Mucosa of descending colon (tissue), 3 donors: ENCODE results near the gene ZRANB2. TPM values are rescaled to one million over a fixed set of nuclear protein-coding genes. Genes with fewer than 3 reads are reported as not detected.

Experiments used
- ATAC-seq: fragments of 200-7000 bp; cut with Tn5 transposase; one replicate; pipeline ENCODE4 v1.9.1; 2020; ENCODE audit warnings: mild to moderate bottlenecking, moderate library complexity
- DNase-seq, 3 donors: peaks; one replicate each; pipeline ENCODE4 v3.0.0-alpha.2; 2020
- H3K36me3 ChIP-seq: fragments of 200-600 bp; one replicate; pipeline ENCODE4 v1.8.0; 2021; ENCODE audit warnings: low read depth, mild to moderate bottlenecking
- H3K4me1 ChIP-seq: fragments of 200-600 bp; one replicate; pipeline ENCODE4 v1.8.0; 2021; ENCODE audit warnings: low read depth, mild to moderate bottlenecking
- H3K4me3 ChIP-seq: fragments of 200-600 bp; one replicate; pipeline ENCODE4 v1.8.0; 2021; ENCODE audit warnings: mild to moderate bottlenecking
- H3K9me3 ChIP-seq: fragments of 200-600 bp; one replicate; pipeline ENCODE4 v1.8.0; 2021; ENCODE audit warnings: mild to moderate bottlenecking
- intact Hi-C, 2 donors: fragments of 100-400 bp; cut with DNase I in 1 of 2; cut with micrococcal nuclease in 1 of 2; formaldehyde crosslinking; loops; one replicate each; pipeline versions ENCODE4 v1.11.0 to v1.11.1; 2022; cut with DNase I, micrococcal nuclease
- total RNA-seq, 3 donors: library from RNA; stranded (reverse); fragmentation: NEBNext Ultra II Directional in 2 of 3; extraction: Animal tissue kit (Norgen Biotek cat#: 25700) in 2 of 3; gene quantifications; one replicate each; pipeline versions ENCODE4 v1.2.1 to v1.2.4, GENCODE V29; 2021 to 2023
- TF ChIP-seq, protein P1 (sequence below): fragments of 200-600 bp; IDR thresholded peaks from one replicate; pipeline ENCODE4 v1.8.0; 2022; ENCODE audit warnings: antibody characterized with exemption, mild to moderate bottlenecking
- donor health status: DM: no; HTN: no; CAD: no; lungs with moderate emphysema.
- donor health status: DM: no; HTN: no; CAD: no.
- donor health status: DM: no; HTN: yes; CAD: no.

ZRANB2 gene
- total RNA-seq, 3 donors from 2014 or later = 74.8 to 108 (median 94.9) TPM

DNA sequence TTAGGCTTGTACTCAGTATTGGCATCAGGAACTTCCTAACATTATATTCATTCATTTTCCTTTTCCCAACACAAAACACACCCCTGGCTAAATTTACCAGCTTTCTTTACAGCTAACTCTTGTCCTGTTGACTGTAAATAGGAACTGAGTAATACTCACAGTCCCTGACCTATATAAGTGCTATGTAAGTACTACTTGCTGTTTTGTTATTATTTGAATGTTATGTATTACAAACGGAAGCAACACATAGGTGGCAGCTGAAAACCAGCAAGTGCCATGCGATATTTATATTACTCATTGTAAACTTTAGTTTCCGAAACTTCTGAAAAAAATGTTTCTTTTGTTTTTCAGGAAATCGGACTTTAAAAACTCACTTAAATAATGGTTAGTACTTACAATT lies 54.7 kb downstream of the ZRANB2 start:
- intact Hi-C loops = no loop called here
- DNase-seq (no peak), ATAC-seq (no peak)
- H3K4me1 ChIP-seq = no peaks in the 10 kb centered on the region
- no peaks in the 10 kb centered on the region for H3K36me3 ChIP-seq
- TF ChIP-seq, protein P1, sequence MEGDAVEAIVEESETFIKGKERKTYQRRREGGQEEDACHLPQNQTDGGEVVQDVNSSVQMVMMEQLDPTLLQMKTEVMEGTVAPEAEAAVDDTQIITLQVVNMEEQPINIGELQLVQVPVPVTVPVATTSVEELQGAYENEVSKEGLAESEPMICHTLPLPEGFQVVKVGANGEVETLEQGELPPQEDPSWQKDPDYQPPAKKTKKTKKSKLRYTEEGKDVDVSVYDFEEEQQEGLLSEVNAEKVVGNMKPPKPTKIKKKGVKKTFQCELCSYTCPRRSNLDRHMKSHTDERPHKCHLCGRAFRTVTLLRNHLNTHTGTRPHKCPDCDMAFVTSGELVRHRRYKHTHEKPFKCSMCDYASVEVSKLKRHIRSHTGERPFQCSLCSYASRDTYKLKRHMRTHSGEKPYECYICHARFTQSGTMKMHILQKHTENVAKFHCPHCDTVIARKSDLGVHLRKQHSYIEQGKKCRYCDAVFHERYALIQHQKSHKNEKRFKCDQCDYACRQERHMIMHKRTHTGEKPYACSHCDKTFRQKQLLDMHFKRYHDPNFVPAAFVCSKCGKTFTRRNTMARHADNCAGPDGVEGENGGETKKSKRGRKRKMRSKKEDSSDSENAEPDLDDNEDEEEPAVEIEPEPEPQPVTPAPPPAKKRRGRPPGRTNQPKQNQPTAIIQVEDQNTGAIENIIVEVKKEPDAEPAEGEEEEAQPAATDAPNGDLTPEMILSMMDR = no peak
- no peaks in the 10 kb centered on the region for H3K9me3 ChIP-seq
- H3K4me3 ChIP-seq = no peak overlapping the region

DNA sequence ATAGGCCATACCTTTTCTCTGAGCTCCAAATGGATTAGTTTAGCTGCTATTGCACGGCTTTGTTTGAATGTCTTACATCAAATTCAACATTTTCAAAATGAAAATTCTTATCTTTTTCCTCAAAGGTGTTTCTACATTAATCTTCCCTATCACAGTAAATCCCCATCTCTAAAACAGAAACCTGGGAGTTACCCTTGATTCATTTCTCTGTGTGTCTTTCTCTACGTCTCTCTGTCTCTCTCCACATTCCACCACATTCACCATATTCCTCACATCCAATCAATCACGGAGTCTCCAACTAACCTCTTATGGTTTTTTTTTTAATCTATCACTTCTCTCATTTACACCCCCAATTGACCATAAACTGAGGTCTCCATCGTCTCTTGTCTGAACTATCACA lies 57.3 kb downstream of the ZRANB2 start:
- H3K9me3 ChIP-seq = no peaks in the 10 kb centered on the region
- DNase-seq = no peak
- H3K4me1 ChIP-seq = no peaks in the 10 kb centered on the region
- no peaks in the 10 kb centered on the region for H3K36me3 ChIP-seq
- ATAC-seq = no peak
- H3K4me3 ChIP-seq = no peak overlapping the region
- TF ChIP-seq, protein P1 = no peak
- intact Hi-C loops = no loop called here

DNA sequence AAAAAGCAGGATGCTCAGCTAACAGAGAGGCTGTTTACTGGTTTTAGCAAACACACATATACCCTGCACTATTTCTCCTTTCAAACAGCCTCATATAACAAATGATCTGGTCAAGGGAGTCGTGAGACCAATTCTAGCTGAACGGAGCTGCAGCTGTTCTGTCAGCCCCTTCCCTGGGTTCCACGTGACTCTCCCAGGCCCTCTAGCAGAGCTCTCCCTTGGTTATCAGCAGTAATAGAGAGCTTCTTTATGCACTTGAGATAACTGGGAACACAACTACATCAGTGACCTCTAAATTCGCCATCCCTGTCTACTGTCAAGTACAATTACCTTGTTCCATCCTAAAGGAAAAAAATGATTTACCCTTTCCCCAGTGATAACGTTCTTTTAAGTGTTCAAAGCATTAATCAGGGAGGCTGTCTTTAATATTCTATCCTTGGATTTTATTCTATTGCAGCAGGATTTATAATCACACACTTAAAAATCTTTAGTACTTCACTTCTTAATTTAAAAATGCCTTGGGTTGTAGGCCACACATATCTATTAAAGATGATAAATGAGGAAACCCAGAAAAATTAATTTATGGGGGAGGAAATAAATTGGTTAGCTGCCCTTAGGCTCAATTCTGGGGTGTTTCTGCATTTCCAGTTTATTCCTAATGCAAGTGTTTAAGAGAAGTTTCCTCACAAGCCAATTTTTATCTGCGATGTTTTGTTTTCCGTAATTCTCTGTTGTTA lies 61.4 kb downstream of the ZRANB2 start:
- intact Hi-C loops = no loop called here
- ATAC-seq = no peak
- DNase-seq = no peak

DNA sequence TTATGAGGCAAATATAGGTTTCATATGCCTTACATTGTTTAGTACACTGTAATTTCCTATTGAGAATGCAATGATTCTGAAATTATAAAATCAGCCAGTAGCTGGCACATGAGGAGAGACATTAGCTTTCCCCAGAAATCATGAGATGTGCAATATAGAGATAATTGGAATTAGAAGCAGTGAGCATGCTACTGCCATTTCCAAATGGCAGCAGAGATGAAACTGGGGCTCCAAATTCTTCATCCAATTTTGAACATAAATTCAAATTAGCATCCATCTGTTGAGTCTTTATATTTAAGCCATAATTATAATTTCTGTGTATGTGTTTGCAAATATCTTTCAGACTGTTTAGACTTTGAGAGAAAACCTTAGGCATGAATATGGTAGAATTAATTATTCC lies 62.0 kb downstream of the ZRANB2 start:
- DNase-seq (no peak), ATAC-seq (no peak)
- intact Hi-C loops = no loop called here
- H3K36me3 ChIP-seq = no peaks in the 10 kb centered on the region
- no peaks in the 10 kb centered on the region for H3K9me3 ChIP-seq
- TF ChIP-seq, protein P1 = no peak
- H3K4me1 ChIP-seq = no peaks in the 10 kb centered on the region
- no peak overlapping the region for H3K4me3 ChIP-seq

More for the DNA sequence above, 61.4 kb downstream of the ZRANB2 start:
- TF ChIP-seq, protein P1 = no peak
- no peaks in the 10 kb centered on the region for H3K4me1 ChIP-seq
- H3K9me3 ChIP-seq = no peaks in the 10 kb centered on the region
- H3K36me3 ChIP-seq = no peaks in the 10 kb centered on the region
- H3K4me3 ChIP-seq = no peak overlapping the region

DNA sequence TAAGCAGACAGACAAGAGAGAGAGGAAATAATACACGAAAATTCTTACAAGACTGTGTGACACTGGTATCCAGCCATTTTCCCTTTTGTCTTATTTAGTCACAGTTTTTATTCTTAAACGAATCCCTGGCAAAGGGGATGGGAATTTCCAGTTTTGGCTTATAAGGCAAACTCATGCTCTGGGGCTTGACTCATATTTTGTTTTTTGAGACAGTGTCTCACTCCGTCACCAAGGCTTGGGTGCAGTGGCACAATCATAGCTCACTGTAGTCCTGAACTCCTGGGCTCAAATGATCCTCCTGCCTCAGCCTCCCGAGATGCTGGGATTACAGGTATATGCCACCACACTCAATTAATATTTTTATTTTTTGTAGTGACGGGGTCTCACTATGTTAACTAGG lies 65.1 kb downstream of the ZRANB2 start:
- intact Hi-C loops = no loop called here
- Histone ChIP-seq H3K9me3 (no peaks in the 10 kb centered on the region), H3K4me1 (no peaks in the 10 kb centered on the region), H3K4me3 (no peak overlapping the region), H3K36me3 (no peaks in the 10 kb centered on the region)
- DNase-seq (no peak), ATAC-seq (no peak)
- TF ChIP-seq, protein P1 = no peak
